ENCODE measurements around the gene LRRK1. TPM values are rescaled to one million over a fixed set of nuclear protein-coding genes. Genes with fewer than 3 reads are reported as not detected.
A peak's percentile ranks its signal among the peaks of the same experiment; 100 is the strongest.

LRRK1 gene
- polyA plus RNA-seq, 1 experiment: 16.9 TPM

GRCh38 chr15:101004500-101004899 is 85.3 kb downstream of the LRRK1 start:
- H3K4me3 ChIP-seq (ENCODE audit: low read depth, low read length): no peak overlapping the region
- CTCF ChIA-PET: interaction anchor here (0.9 to 18.9 kb wide), 3 partner anchors 49 to 655 kb away, joined by 3 to 376 read pairs (median 4); partner anchors contain the start of gene LRRK1
- H3K36me3 ChIP-seq (ENCODE audit: control insufficient read depth, insufficient read depth, low read length): peaks cover 2% of the 10 kb centered on the region
- no peaks in the 10 kb centered on the region for H3K27me3 ChIP-seq (ENCODE audit: control insufficient read depth, insufficient read depth, low read length)
- no peak for TF ChIP-seq CTCF (IDR thresholded peaks at IDR 0.05; ENCODE audit: insufficient read depth, low read depth, low read length)
- no peak for DNase-seq (ENCODE audit: low read depth)
- POLR2A ChIA-PET: no interaction called here

GRCh38 chr15:101004986-101005747 is 86.0 kb downstream of the LRRK1 start:
- Histone ChIP-seq H3K4me3 (ENCODE audit: low read depth, low read length) (no peak overlapping the region), H3K27me3 (ENCODE audit: control insufficient read depth, insufficient read depth, low read length) (no peaks in the 10 kb centered on the region), H3K36me3 (ENCODE audit: control insufficient read depth, insufficient read depth, low read length) (peaks cover 2% of the 10 kb centered on the region)
- ChIA-PET POLR2A (no interaction called here), CTCF (interaction anchor here (0.9 to 18.9 kb wide), 5 partner anchors 62 to 253 kb away, joined by 3 to 376 read pairs (median 7); partner anchors contain the start of gene LRRK1)
- no peak for TF ChIP-seq CTCF (IDR thresholded peaks at IDR 0.05; ENCODE audit: insufficient read depth, low read depth, low read length)
- no peak for DNase-seq (ENCODE audit: low read depth)

- TF ChIP-seq CTCF (IDR thresholded peaks at IDR 0.05; ENCODE audit: insufficient read depth, low read depth, low read length): peak; percentile 88
- CTCF ChIA-PET: interaction anchor here (0.6 to 18.9 kb wide), 35 partner anchors 7 to 657 kb away, joined by 3 to 376 read pairs (median 4); partner anchors contain the start of genes CHSY1 and LRRK1
- no peak overlapping the region for H3K4me3 ChIP-seq (ENCODE audit: low read depth, low read length)
- POLR2A ChIA-PET: no interaction called here
- no peak for DNase-seq (ENCODE audit: low read depth)
- peaks cover 2% of the 10 kb centered on the region; the same call in 1 of the 2 replicates for H3K36me3 ChIP-seq (ENCODE audit: control insufficient read depth, insufficient read depth, low read length)
- H3K27me3 ChIP-seq (ENCODE audit: control insufficient read depth, insufficient read depth, low read length): no peaks in the 10 kb centered on the region
These were observed 88.0 kb downstream of the LRRK1 start for GRCh38 chr15:101006931-101007691.

GRCh38 chr15:101008158-101009139 is 89.3 kb downstream of the LRRK1 start:
- DNase-seq (ENCODE audit: low read depth): no peak
- POLR2A ChIA-PET: no interaction called here
- CTCF ChIA-PET: interaction anchor here (0.7 to 18.9 kb wide), 26 partner anchors 9 to 389 kb away, joined by 3 to 376 read pairs (median 5); partner anchors contain the start of genes CHSY1 and LRRK1
- Histone ChIP-seq H3K36me3 (ENCODE audit: control insufficient read depth, insufficient read depth, low read length) (peaks cover 3% of the 10 kb centered on the region; the same call in 1 of the 2 replicates), H3K27me3 (ENCODE audit: control insufficient read depth, insufficient read depth, low read length) (no peaks in the 10 kb centered on the region), H3K4me3 (ENCODE audit: low read depth, low read length) (no peak overlapping the region)
- peak; percentile 72 for TF ChIP-seq CTCF (IDR thresholded peaks at IDR 0.05; ENCODE audit: insufficient read depth, low read depth, low read length)

Data from BJ (cell line).